Testis (tissue), 3 donors: Measurements from ENCODE around the gene USP14. TPM values are rescaled to one million over a fixed set of nuclear protein-coding genes. Genes with fewer than 3 reads are reported as not detected.

Experiments used
- DNase-seq: peaks from one replicate; pipeline ENCODE4 v3.0.0-alpha.2; 2019
- H3K27ac ChIP-seq, 2 donors: fragments of 200-600 bp; sonication (generic); one replicate each; pipeline ENCODE4 v1.5.1; 2019
- H3K27me3 ChIP-seq: fragments of 200-600 bp; sonication (generic); one replicate; pipeline ENCODE4 v1.5.1; 2019
- H3K36me3 ChIP-seq: fragments of 200-600 bp; sonication (generic); one replicate; pipeline ENCODE4 v1.5.1; 2017; ENCODE audit warnings: low read depth; ENCODE audit errors: missing control alignments
- H3K4me1 ChIP-seq: fragments of 200-600 bp; sonication (generic); one replicate; pipeline ENCODE4 v1.5.1; 2019
- H3K4me3 ChIP-seq, 2 donors: fragments of 200-600 bp; sonication (generic); one replicate each; pipeline ENCODE4 v1.5.1; 2017 to 2019
- H3K9me3 ChIP-seq: fragments of 200-600 bp; sonication (generic); one replicate; pipeline ENCODE4 v1.5.1; 2017
- POLR2A ChIP-seq: fragments of 450-650 bp; IDR thresholded peaks from one replicate; pipeline ENCODE4 v1.6.1; 2017; ENCODE audit warnings: antibody characterized with exemption, mild to moderate bottlenecking, moderate library complexity
- WGBS, 2 donors: methylation state at CpG; one replicate each; pipeline ENCODE4 v1.1.5; 2018; 5-methylcytosine and 5-hydroxymethylcytosine counted together
- intact Hi-C: fragments of 100-400 bp; cut with DNase I; formaldehyde crosslinking; loops from one replicate; pipeline ENCODE4 v1.15.1; 2023; ENCODE audit warnings: low total_unique reads
- polyA plus RNA-seq: library from polyadenylated mRNA; stranded (reverse); fragments of 350-450 nt; fragmentation: Illumina TruSeq; extraction: RNeasy Lipid Tissue Mini Kit (QIAGEN cat#74804); gene quantifications from one replicate; pipeline ENCODE4 v1.2.3, GENCODE V29; 2014; ENCODE audit warnings: low read depth, low replicate concordance; ENCODE audit not compliant: insufficient read depth
- total RNA-seq, 2 donors: library from RNA; depleted of rRNA; stranded (reverse); fragments of >200 nt; gene quantifications; one replicate each; pipeline ENCODE4 v1.2.3, GENCODE V29; 2016
- TF ChIP-seq, protein P1 (sequence below), 3 experiments: fragments of 450-650 bp in 2 of 3; fragments of 200-600 bp in 1 of 3; sonication (generic) in 1 of 3; IDR thresholded peaks; one replicate each; pipeline ENCODE4 v1.5.1; 2016 to 2019; ENCODE audit warnings: antibody characterized with exemption in 3 of 3, mild to moderate bottlenecking in 2 of 3, moderate library complexity in 1 of 3

The USP14 gene
- total and polyA plus RNA-seq, 3 donors from 2014 or later, result 33.4 to 42.8 (median 42.3) TPM

DNA sequence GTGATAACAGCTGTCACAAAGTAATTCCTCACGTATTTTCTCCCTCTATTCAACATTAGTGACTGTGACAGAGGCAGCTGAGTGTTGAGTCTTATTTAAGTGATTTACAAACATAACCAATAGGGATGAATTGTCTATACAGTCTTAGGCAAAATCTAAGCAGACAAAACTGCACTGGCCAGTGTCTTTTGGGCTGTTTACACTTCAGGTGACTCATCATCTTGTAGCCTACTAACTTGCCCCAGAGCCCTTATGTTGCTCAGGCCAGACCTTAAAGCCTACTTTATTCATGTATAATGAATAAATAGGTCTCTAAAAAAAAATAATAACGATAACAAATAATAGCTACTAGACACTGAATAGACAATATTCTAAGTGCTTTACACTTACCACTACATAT is 92.3 kb downstream of the USP14 start:
- H3K27ac ChIP-seq, result no peak overlapping the region
- no peak for TF ChIP-seq POLR2A
- TF ChIP-seq, protein P1, sequence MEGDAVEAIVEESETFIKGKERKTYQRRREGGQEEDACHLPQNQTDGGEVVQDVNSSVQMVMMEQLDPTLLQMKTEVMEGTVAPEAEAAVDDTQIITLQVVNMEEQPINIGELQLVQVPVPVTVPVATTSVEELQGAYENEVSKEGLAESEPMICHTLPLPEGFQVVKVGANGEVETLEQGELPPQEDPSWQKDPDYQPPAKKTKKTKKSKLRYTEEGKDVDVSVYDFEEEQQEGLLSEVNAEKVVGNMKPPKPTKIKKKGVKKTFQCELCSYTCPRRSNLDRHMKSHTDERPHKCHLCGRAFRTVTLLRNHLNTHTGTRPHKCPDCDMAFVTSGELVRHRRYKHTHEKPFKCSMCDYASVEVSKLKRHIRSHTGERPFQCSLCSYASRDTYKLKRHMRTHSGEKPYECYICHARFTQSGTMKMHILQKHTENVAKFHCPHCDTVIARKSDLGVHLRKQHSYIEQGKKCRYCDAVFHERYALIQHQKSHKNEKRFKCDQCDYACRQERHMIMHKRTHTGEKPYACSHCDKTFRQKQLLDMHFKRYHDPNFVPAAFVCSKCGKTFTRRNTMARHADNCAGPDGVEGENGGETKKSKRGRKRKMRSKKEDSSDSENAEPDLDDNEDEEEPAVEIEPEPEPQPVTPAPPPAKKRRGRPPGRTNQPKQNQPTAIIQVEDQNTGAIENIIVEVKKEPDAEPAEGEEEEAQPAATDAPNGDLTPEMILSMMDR (IDR thresholded peaks at IDR 0.05), result no peak
- H3K36me3 ChIP-seq, result no peaks in the 10 kb centered on the region
- no peaks in the 10 kb centered on the region for H3K4me1 ChIP-seq
- WGBS, 2 donors, result 79 to 84% methylated on average over 2 of the region's 2 CpGs
- H3K4me3 ChIP-seq, result no peak overlapping the region
- H3K27me3 ChIP-seq, result no peaks in the 10 kb centered on the region
- H3K9me3 ChIP-seq, result no peaks in the 10 kb centered on the region
- intact Hi-C loops, result no loop called here
- no peak for DNase-seq

DNA sequence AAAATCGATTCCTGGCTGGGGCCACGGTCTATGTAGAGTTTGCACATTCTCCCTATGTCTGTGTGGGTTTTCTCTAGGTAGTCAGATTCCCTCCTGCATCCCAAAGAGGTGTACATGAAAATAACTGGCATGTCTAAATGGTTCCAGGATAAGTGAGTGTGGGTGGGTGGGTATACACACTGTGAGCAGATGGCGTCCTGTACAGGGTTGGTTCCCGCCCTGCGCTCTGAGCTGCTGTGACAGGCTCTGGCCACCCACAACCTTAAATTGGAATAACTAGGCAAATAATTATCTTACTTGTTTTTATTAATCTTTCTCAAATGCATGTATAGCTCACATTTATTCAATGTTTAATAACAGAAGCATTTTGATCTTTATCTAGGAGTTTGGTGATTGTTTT is 93.2 kb downstream of the USP14 start:
- Histone ChIP-seq H3K4me3 (no peak overlapping the region), H3K27me3 (no peaks in the 10 kb centered on the region), H3K4me1 (no peaks in the 10 kb centered on the region), H3K27ac (no peak overlapping the region), H3K36me3 (no peaks in the 10 kb centered on the region), H3K9me3 (no peaks in the 10 kb centered on the region)
- intact Hi-C loops, result no loop called here
- no peak for DNase-seq
- 93 to 99% methylated on average over 5 of the region's 5 CpGs for WGBS, 2 donors
- TF ChIP-seq, protein P1 (IDR thresholded peaks at IDR 0.05), result no peak
- TF ChIP-seq POLR2A, result no peak

DNA sequence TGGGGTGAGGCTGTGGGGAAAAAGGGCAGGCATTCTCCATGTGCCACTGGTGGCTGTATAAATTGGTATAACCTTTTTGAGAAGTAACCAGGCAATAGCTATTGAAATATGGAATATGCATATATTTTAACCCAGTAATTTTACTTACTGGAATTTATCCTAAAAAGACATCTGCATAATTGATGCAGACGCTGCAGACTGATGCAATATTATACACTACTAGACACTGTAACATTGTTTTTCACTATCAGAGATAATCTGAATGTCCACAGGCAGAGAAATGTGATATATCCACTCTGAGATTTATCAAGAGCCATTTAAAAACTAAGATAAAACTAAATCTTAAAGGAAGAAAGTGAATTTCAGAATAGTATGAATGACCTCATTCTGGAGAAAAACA is 94.8 kb downstream of the USP14 start:
- Histone ChIP-seq H3K36me3 (no peaks in the 10 kb centered on the region), H3K27me3 (no peaks in the 10 kb centered on the region), H3K4me3 (no peak overlapping the region), H3K27ac (no peak overlapping the region), H3K4me1 (no peaks in the 10 kb centered on the region), H3K9me3 (no peaks in the 10 kb centered on the region)
- intact Hi-C loops, result no loop called here
- DNase-seq, result no peak
- no peak for TF ChIP-seq POLR2A
- TF ChIP-seq, protein P1 (IDR thresholded peaks at IDR 0.05), result no peak
- 73 to 96% methylated on average over 1 of the region's 1 CpG for WGBS, 2 donors

DNA sequence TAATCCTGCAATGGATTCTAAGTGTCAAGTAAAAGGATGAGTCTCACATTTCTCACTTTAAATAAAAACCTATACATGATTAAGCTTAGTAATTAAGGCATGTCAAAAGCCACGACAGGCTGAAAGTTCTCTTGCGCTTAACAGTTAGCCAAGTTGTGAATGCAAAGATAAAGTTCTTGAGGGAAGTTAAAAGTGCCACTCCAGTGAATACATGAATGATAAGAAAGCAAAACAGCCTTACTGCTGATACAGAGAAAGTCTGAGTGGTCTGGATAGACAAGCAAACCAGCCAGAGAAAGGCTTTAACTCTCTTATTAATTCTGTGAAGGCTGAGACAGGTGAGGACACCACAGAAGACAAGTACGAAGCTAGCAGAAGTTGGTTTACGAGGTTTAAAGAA is 96.8 kb downstream of the USP14 start:
- 92 to 95% methylated on average over 4 of the region's 4 CpGs for WGBS, 2 donors
- intact Hi-C loops, result no loop called here
- TF ChIP-seq, protein P1 (IDR thresholded peaks at IDR 0.05), result no peak
- no peak for TF ChIP-seq POLR2A
- H3K4me1 ChIP-seq, result no peaks in the 10 kb centered on the region
- DNase-seq, result no peak
- no peaks in the 10 kb centered on the region for H3K27me3 ChIP-seq
- H3K4me3 ChIP-seq, result no peak overlapping the region
- no peaks in the 10 kb centered on the region for H3K9me3 ChIP-seq
- no peaks in the 10 kb centered on the region for H3K36me3 ChIP-seq
- no peak overlapping the region for H3K27ac ChIP-seq

DNA sequence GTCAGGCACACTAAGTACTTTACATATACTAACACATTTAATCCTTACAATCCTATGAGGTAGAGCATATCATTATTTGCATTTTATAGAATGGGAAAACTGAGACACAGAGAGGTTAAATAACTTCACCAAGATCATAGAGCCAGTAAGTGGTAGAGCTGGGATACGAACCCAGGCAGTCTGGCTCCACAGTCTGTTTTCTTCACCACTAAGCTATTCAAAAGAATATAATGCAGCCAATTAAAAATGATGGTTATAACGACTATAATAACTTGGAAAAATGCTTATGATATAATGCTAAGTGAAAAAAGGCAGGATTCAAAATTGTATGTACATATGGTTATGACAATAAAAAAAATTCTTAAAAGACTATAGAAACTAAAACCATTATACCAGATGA is 102.2 kb downstream of the USP14 start:
- no peaks in the 10 kb centered on the region for H3K4me1 ChIP-seq
- intact Hi-C loops, result no loop called here
- no peaks in the 10 kb centered on the region for H3K36me3 ChIP-seq
- 84 to 86% methylated on average over 2 of the region's 2 CpGs for WGBS, 2 donors
- no peaks in the 10 kb centered on the region for H3K9me3 ChIP-seq
- no peak overlapping the region for H3K27ac ChIP-seq
- no peak for DNase-seq
- H3K4me3 ChIP-seq, result no peak overlapping the region
- H3K27me3 ChIP-seq, result no peaks in the 10 kb centered on the region
- TF ChIP-seq, protein P1 (IDR thresholded peaks at IDR 0.05), result no peak
- no peak for TF ChIP-seq POLR2A
